ENCODE results near the gene IKBKE. TPM values are rescaled to one million over a fixed set of nuclear protein-coding genes. Genes with fewer than 3 reads are reported as not detected.

IKBKE gene
- polyA plus RNA-seq (2014; cell fraction: cytosol; rRNA removed), result 1.9 and 2.8 TPM in 2 replicates
- 3.7 and 5.6 TPM in 2 replicates for polyA plus RNA-seq (2014; cell fraction: nucleus; rRNA removed)

DNA sequence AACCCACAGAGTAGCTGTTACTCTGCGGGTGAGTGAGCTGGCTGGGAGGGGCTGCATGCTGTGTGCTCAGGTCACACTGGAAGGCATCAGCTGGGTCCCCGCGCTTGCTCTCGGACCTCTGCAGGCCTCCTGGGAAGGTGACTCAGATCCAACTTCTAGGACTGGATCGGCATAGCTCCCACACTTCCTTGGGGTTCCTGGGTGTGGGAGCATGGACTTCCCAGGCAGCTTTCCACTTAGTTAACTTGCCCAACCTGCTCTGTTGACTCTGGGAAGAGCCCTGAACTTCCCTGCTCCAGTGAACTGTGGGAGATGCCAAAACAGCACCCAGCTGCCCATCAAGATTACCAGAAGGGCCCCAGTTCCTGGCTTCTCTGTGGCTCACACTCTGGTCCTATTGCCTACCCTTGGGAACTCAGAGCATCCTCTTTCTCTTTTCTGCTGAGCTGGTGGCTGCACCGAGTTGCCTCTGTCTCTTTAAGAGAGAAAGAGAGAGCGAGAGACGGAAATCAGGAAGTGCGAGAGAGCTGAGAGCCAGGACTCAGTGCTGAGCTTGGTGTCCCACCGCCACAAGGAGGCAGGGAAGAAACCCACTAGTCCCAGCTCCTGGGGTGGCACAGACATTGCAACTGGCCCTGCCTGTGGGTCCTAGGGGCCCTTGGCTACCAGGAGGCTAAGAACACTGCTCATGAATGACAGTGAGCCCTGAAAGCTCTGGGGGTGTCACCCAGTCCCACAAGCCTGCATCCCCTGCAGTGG, at the start of gene IKBKE:
Gene IKBKE, plus strand, starts transcription at position 544 of the 759 bp plus-strand sequence. CDS start 2,752 bp downstream, outside the sequence.
- peak; percentile 65 for DNase-seq (ENCODE audit: low spot score)

DNA sequence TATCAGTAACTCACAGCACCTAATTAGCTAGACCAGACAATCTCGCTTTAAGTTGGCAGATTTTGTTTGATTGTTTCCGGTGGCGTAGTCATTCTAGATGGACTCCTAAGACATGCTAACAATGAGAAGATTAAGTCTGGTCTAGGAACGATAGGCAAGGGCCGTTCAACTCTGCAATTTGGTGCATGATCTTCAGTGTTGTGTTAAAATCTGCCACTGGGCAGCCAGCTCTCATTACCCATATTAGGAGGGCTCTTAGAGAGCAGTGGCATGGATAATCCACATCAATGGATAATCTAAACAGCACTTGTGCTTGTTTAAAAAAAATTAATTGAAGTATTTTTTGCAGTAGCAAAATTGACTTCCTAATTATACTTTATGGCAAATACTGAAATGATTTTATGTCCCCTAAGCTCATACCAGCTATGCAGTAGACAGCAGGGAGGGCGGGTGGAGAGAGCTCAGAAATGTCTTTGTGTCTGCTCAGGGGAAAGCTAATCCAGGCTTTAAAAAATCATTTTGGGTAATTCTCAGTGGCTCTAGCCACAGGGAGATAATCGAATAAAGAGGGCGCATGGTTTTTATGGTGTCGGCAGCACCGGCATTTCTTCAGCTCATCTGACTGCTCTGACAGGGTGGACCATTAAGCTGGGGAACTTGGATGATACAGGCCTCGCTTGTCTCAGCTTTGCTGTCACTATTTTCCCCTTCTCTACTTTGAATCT, 48.5 kb upstream of the IKBKE start:
- peak; percentile 68 for DNase-seq (ENCODE audit: low spot score)

DNA sequence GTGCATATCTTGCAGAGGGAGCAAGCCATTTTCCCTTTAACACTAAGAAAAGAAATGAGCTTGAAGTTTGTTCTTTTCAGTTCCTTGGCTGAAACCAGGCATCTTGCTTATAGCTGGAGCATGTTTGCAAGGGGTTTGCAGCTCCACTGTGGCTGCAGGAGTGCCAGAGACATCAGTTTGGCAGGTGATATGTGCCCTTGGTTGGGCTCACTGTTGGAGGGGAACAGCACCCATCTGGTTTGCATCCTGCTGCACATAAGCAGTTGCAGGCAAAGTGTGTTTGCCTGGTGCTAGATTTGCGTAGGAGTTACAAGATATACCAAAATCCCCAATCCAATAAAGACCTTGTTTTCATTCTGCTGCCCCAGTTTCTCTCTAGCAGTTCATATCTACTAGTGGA, 47.8 kb upstream of the IKBKE start:
- DNase-seq (ENCODE audit: low spot score), result peak; percentile 8

DNA sequence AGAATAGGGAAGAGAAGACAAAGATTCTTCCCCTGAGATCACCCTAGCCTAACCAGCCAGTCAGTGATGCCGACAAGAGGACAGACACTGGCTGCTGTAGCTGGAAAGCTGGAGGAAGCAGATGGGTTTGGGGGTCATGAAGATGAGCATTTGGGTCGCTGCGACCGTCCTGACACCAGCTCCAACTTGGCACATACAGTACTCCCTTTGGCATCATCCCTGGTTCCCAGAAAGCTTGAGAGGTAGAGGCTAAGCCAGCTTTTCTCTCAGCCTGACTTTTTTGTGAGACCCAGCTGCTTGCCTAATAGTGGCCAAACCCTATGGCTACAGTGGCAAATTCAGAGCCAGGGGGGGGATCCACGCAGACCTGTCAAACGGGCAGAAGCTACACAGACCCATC, 43.0 kb upstream of the IKBKE start:
- DNase-seq (ENCODE audit: low spot score), result no peak

DNA sequence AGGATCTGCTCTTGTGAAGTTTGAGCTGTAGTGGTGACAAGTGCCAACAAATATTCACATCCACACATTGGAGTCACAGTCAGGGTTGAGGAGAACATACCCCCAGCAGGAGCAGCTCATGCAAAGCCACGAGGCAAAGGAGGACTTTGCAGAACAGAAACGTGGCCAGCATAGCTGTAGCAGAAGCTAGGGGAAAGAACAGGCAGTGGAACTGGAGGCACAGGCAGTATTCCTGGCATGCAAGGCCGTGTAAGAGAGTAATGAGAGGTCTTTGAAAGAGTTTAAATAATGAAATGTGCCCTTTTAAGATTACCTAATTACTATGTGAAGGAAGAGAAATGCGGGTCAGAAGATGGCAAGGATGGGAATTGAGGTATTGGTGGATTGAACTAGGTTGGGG, 40.9 kb upstream of the IKBKE start:
- DNase-seq (ENCODE audit: low spot score), result no peak

DNA sequence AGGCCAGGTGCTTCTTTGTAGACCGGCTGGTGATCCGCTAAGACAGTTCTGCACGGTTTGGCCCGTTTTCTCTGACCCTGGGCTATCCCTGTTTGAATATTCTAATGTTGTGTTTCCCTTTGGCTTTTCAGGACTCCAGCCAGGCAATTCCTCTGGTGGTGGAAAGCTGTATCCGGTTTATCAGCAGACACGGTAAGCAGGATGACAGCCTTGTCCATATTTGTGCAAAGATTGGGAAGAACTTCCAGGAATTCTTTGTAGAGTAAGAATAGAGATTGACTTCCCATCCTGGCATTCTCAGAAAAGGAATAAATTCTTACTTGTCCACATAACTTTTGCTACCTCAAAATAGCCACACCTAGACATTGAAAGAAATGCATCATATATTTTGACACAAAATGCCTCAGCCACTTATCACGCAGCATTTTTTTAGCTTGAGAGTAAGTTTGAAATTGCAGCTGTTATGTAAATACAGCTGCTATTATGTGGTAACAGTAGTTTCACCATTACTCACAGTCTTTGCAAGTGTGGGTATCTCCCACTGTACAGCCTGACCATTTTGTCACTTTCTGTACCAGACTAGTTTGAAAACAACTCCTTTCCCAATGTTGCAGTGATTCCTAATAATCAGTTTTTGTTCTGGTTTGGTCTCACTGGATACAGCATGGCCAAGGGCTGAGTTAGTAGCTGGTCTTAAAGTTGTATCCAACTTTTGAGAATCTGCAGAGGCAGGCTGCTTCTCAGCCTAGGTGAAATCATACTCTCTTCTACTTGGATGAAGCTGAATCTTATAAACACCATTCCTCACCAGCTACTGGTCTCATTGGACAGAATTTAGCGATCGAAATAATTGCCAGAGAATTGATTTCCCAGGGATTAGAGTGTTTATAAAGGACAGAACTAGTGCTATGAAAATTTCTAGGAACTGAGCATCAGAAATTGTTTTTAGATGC, 40.0 kb upstream of the IKBKE start:
- no peak for DNase-seq (ENCODE audit: low spot score)

DNA sequence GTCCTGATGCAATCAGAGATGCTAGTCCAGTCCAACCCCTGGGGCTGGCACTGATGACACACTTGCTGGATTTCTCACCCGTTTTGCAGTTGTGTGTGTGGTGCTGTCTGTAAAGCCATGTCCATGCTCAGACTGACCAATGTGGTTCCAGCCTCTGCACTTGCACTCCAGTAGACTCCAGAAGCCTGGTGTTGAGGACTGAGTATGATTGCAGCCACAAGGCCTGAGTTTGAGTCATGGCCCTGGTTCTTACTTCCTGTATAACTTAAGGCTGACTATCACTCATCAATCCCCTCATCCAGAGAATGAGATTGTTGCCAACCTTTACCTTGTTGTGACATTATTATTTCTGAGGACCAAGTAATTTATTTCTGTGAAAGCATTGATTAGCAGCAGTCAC, 34.8 kb upstream of the IKBKE start:
- DNase-seq (ENCODE audit: low spot score), result no peak

DNA sequence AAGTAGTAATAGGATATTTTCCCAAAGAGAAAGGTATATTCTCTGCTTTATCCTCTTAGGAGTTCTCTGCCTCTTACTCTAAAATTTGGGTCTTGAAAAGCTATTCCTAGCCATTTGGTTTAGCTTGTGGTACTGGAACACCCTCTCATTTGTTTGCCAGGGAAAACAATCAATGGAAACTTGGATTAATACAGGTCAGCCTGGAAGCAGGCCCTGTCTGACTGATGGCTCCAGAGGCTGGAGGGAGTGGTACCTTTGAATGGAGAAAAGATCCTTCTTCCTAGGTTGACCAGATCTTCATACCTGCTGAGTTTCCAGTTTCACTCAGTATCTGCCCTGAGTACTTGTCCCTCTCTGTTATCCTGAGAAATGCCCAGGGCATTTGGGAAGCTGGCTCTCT, 31.7 kb upstream of the IKBKE start:
- DNase-seq (ENCODE audit: low spot score), result no peak

DNA sequence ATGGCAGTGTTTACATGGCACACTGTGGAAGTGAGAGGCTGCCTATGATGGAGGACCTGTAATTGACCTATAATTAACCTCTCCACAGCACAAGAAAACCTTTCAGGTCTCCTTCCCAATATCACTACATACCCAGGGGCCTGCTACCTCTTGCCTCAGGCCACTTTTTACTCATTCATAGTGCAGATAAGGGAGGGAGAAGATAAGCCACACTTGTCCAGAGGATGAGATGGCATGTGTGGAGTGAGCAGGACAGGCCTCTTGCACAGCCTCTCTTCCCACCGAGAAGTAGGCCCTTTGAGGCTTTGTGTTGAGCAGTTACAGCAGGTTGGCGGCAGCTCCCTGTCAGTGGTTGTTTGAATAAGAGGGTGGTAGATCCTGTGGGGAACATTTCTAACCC, 31.1 kb upstream of the IKBKE start:
- DNase-seq (ENCODE audit: low spot score), result no peak

DNA sequence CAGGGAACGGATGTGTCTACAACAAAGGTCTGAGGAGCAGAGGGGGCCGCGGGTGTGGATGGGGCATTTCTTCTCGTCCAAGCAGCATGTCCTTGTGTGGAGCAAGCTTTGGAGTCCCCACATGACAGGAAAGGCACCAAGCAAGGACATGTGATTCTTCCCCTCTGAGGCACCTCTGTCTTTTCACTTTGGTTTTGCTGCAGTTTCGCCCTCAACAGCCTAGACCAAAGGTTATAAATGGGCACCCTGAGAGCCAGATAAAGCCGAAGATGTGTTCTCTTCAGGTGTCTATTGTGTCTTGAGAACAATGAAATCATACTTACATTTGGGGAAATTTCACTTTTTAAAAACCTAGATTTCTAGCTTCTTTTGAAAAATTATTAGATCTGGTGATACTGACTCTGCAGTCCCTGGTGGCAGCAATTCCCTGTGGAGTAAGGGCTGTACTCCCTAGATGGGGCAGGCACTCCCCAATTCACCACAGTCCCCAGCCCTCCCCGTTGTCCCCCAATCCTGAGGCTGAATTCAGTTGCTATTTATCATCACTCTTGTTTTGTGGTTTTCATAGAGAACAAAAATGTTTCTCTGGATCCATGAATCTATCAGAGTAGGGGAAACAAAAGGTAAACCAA, 28.8 kb upstream of the IKBKE start:
- DNase-seq (ENCODE audit: low spot score), result no peak

DNA sequence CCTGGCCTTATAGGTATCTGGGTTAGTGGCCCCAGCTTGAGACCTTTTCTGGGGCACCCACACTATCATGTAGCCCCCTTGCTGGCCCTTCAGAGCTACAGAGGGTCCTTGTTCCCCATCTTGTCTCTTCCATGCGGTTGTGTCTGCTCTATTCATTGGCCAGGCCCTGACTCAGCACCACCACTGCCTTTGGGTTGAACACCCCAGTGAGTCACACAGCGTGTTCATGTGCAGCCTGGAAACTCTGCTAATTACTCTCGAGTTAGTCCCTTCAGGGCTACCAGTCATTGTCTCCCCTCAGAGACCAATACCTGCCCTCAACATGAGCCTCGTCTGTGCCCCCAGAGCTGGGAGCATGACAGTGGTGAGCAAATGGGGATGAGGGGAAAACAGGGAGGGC, 28.2 kb upstream of the IKBKE start:
- DNase-seq (ENCODE audit: low spot score), result no peak

DNA sequence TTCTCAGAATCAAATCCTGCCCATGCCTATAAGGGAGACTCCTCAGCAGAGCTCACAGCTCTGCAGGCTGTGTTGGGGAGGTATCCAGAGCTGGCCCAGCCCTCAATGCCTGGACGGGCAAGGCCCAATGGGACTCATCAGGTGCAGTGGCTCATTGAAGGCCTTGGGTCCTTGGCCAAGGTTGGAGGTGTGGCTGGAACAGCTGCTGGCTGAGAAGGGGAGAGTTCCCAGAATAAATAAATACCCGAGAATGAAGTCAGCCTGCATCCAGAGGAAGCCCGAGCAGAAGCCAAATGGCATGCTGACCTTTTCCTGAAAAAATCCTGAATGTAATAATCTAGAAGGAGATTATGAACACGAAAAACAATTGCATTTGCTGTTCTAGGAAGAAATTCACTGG, 25.2 kb upstream of the IKBKE start:
- no peak for DNase-seq (ENCODE audit: low spot score)

DNA sequence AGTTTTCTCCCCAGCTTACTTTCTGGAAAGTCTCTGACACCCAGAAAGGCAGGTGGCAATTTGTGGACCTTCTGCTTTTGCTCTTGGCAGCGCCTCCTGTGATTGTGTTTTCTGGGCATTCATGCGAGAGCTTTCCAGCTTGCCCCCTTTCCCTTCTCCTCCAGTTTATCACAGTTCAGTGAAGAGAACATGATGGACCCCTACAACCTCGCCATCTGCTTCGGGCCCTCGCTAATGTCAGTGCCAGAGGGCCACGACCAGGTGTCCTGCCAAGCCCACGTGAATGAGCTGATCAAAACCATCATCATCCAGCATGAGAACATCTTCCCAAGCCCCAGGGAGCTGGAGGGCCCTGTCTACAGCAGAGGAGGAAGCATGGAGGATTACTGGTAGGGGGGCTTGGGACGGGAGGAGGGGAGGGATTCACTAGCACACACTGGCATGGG, 24.3 kb upstream of the IKBKE start:
- no peak for DNase-seq (ENCODE audit: low spot score)

DNA sequence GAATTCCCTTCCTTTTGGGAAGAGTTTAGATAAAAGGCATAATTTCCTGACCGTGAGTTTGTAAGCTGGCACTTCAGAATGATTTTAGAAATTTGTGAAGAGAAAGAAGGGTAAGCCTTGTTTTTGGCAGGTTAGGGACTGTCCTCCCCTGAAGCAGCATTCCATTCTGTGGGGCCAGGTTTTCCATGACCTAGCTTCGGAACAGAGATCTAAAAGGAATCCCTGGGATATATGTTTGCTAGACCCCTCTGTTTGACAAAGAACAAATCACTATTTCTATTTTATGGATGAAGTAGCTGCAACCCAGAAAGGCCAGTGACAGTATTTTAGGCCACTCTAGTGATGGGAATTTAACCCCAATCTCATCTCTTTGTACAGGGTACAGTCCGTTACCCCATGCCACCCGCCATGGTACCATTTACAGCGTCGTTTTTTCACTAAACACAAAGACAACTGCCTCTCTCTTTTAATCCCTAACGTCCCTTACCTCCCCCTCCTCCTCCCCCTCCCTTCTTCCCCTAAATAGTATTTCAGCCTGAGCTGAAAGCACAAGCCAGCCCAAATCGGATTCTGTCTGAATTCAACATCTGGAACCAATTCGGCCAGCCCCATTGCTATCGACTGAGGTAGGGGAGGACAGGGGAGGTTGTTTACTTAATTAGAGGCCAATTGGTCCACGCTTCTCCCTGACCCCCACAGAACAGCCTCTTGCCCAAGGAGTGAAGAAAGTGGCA, 23.4 kb upstream of the IKBKE start:
- peak; percentile 58 for DNase-seq (ENCODE audit: low spot score)

DNA sequence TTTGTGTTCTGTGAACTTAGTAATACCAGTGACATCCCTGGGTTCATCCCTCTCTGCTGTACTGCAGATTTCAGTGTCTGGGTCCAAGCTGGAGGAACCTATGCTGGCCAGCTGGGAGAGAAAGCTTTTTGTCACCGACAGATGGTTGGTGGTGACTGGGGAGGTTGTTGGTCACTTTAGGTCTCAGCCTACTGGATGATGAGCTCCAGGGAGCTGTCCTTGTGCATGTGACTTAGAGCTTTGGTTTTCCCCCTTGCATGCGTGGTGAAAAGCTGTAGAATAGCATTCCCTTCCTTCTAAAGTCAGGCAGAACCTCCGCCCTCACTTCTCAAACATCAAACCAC, 22.9 kb upstream of the IKBKE start:
- DNase-seq (ENCODE audit: low spot score), result no peak

DNA sequence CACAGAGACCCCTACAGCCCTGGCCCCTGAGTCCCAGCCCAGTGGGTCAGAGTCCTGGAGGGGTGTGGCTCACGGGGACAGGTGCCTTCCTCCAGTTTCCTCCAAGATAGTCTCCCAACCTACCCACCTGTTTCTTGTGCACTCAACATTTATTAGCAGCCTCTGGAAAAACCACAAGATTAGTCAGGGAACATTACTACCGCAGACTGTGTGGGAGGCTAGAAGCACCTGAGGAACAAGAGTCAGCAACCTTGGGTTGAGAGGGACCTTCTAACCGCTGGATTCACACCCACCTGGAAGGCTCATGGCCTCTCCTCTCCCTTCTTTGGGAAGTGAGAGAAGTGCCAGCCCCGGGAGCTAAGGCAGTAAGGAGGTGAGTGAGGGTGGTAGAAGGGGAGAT, 22.5 kb upstream of the IKBKE start:
- DNase-seq (ENCODE audit: low spot score), result no peak

DNA sequence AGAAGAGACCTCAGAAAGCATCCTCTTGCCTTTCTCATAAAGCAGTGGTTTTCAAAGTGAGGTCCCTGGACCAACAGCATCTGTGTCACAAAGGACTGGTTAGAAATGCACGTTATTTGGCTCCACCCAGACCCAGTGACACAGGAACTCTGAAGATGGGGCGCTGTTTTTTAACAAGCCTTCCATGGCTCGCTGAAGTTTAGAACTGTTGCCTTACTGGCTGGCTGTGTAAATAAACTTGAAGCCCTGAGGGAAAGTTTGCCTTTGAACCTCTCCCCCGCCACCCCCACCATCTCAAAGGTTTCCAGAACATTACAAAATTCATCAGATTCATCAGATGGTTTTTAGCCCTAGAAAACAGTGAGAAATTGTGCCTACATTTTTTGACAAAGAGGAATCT, 21.8 kb upstream of the IKBKE start:
- no peak for DNase-seq (ENCODE audit: low spot score)

DNA sequence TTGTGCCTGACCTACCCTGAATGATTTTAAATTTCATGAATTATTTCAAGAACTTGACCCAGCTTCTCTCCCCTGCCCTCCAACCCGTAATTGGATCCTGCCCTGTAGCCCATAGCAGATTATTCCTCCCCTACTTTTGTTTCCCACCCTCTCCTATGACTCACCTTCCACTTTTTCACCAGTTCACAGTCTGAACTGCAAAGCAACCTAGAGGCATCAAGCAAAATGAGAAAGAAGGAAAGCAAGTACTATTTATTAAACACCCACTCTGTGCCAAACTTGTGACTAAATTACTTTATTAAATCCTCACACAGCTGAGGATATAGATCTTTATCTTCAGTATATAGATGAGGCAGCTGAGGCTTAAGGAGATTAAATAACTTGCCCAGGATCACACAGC, 20.7 kb upstream of the IKBKE start:
- no peak for DNase-seq (ENCODE audit: low spot score)

DNA sequence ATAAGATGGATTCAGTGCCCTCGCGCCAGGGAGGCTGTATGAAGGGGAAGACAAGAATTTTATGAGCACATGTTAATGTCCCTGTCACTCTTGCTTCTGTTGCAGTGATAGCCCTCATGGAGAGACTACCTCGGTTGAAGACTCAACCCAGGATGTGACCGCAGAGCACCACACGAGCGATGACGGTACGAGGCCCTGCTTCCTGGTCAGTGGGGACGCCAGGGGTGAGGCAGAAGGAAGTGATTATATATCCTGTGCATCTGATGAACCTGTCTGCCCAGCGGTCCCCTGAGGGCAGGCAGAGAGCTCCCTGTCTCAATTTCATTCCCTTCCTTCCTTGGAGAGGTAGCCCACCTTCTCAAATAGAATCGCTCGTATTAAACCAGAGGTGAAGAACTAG, 20.0 kb upstream of the IKBKE start:
- DNase-seq (ENCODE audit: low spot score), result no peak

DNA sequence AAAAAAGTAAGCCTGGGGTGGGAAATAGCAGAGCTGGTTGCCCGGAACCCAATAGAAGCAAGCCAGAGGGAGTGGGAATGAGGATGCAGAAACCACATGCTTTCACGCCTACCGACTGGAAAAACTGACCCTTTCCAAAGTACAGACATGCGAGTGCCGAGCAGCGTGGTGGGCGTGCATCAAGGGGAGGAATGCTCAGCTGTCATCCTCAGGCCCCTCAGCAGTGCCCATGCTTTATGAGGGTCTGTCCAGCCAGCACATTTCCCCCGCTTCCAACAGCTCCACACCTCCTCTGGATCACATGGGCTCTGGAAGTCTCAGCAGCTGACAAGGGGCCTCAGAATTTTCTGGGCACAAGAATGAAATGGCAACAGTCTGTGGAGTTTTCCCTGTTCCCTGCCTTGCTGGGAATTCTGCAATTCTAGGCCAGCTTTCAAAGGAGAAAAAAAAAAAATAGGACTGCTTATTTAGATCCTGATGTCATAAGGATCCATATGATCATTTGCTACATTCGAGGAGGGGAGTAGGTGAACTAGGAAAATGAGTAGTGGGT, 19.1 kb upstream of the IKBKE start:
- DNase-seq (ENCODE audit: low spot score), result no peak

DNA sequence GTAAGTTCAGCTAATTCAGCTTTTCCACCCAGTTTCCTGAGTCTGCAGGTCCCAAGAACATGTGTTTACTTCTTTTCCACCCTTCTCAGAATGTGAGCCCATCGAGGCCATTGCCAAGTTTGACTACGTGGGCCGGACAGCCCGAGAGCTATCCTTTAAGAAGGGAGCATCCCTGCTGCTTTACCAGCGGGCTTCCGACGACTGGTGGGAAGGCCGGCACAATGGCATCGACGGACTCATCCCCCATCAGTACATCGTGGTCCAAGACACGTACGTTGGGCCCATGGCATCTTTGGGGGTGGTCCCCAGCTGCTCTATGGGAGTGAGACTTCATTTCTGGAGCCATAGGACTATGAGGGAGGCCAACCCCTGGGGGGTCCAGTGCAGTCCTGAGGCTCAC, 17.2 kb upstream of the IKBKE start:
- no peak for DNase-seq (ENCODE audit: low spot score)

Measured in SK-N-DZ (cell line).